HepG2 (cell line): ENCODE data around the gene FYB1. TPM values are rescaled to one million over a fixed set of nuclear protein-coding genes. Genes with fewer than 3 reads are reported as not detected.

Source experiments
- ATAC-seq: fragments of 200-7000 bp; cut with Tn5 transposase; 3 replicates; pipeline ENCODE4 v1.9.1; 2020; ENCODE audit warnings: mild to moderate bottlenecking, moderate library complexity
- BruUV-seq: library from RNA; stranded (reverse); fragments of 400-500 nt; replicated peaks from 2 replicates; lab custom pipeline; 2021; lab: Mats Ljungman, UMichigan
- CTCF ChIA-PET: fragments of 300-600 bp; formaldehyde crosslinking; extraction: SDS; loops from one replicate; lab custom pipeline; 2021; ENCODE audit warnings: low total read pairs, inconsistent platforms, low intra/inter-chr PET ratio; lab: Yijun Ruan, JAX
- POLR2A ChIA-PET: fragments of 350-600 bp; sonication (Branson Sonifier 250); formaldehyde crosslinking; loops from one replicate; lab custom pipeline; 2020; ENCODE audit warnings: antibody characterized with exemption, inconsistent platforms; lab: Yijun Ruan, JAX
- DNase-seq: peaks from one replicate; pipeline ENCODE4 v3.0.0-alpha.2; 2015; ENCODE audit warnings: low spot score
- FAIRE-seq: peaks from 3 replicates; lab custom pipeline; 2011; peaks lifted over from hg19 to GRCh38; lab: Jason Lieb, UNC
- H2AFZ ChIP-seq: one replicate; pipeline ENCODE4 v1.6.1; 2011; ENCODE audit warnings: low read length, inconsistent platforms
- H3K27ac ChIP-seq: fragments of 300-600 bp; 3 replicates; pipeline ENCODE4 v1.8.0; 2011; ENCODE audit warnings: mixed run types, mild to moderate bottlenecking, mixed read lengths, low read length, inconsistent platforms; ENCODE audit not compliant: insufficient read depth; ENCODE audit errors: extremely low read length
- H3K27me3 ChIP-seq, 2 experiments: fragments of 200-600 bp in 1 of 2; 2 replicates in 1 of 2; 3 replicates in 1 of 2; pipeline versions ENCODE4 v1.6.0 to v1.8.0; 2011; ENCODE audit warnings: low read length in 2 of 2, mild to moderate bottlenecking in 2 of 2, moderate library complexity in 2 of 2, inconsistent platforms in 1 of 2; ENCODE audit not compliant: insufficient read depth in 2 of 2, control insufficient read depth in 1 of 2
- H3K36me3 ChIP-seq, 2 experiments: fragments of 200-600 bp in 1 of 2; replicated peaks in 1 of 2; 2 replicates in 1 of 2; 3 replicates in 1 of 2; pipeline versions ENCODE4 v1.5.1 to v1.8.0; 2011; ENCODE audit warnings: low read length in 2 of 2, inconsistent platforms in 1 of 2; ENCODE audit not compliant: insufficient read depth in 2 of 2, control insufficient read depth in 1 of 2
- H3K4me1 ChIP-seq: 2 replicates; pipeline ENCODE4 v1.5.1; 2012; ENCODE audit warnings: low read length, inconsistent platforms; ENCODE audit not compliant: insufficient read depth
- H3K4me2 ChIP-seq: 2 replicates; pipeline ENCODE4 v1.6.0; 2011; ENCODE audit warnings: low read depth, low read length, inconsistent platforms
- H3K4me3 ChIP-seq, 3 experiments: fragments of 200-600 bp in 1 of 3; sonication (generic), shearing (Covaris generic) in 1 of 3; replicated peaks in 1 of 3; 2 replicates each; pipeline ENCODE4 v1.5.1; 2011 to 2016; ENCODE audit warnings: low read length in 3 of 3, inconsistent platforms in 2 of 3, low read depth in 2 of 3, mild to moderate bottlenecking in 2 of 3, control low read depth in 1 of 3, mixed read lengths in 1 of 3; ENCODE audit not compliant: insufficient read depth in 1 of 3
- H3K79me2 ChIP-seq: one replicate; pipeline ENCODE4 v1.6.1; 2011; ENCODE audit warnings: low read length, inconsistent platforms; ENCODE audit not compliant: insufficient read depth
- H3K9ac ChIP-seq: 2 replicates; pipeline ENCODE4 v1.6.0; 2011; ENCODE audit warnings: mild to moderate bottlenecking, low read depth, low read length, inconsistent platforms; ENCODE audit not compliant: insufficient read depth
- H3K9me3 ChIP-seq: 2 replicates; pipeline ENCODE4 v1.5.1; 2012; ENCODE audit warnings: mild to moderate bottlenecking, low read length
- H4K20me1 ChIP-seq: 2 replicates; pipeline ENCODE4 v1.6.0; 2011; ENCODE audit warnings: inconsistent platforms, mild to moderate bottlenecking, low read length, moderate library complexity; ENCODE audit not compliant: insufficient read depth
- MIXL1 ChIP-seq: IDR thresholded peaks from 2 replicates; pipeline ENCODE4 v1.6.1; 2016
- POLR2AphosphoS5 ChIP-seq: IDR thresholded peaks from 2 replicates; pipeline ENCODE4 v1.6.1; 2012; ENCODE audit warnings: low read depth, low read length
- USF2 ChIP-seq, 2 experiments: sonication (generic) in 1 of 2; formaldehyde crosslinking in 1 of 2; IDR thresholded peaks; 2 replicates each; pipeline versions ENCODE4 v1.5.1 to v1.6.1; 2011 to 2020; ENCODE audit warnings: borderline replicate concordance in 1 of 2, low read depth in 1 of 2, low read length in 1 of 2, mild to moderate bottlenecking in 1 of 2, missing genetic modification reagents in 1 of 2, moderate library complexity in 1 of 2
- ZNF235 ChIP-seq: sonication (generic); formaldehyde crosslinking; IDR thresholded peaks from 2 replicates; pipeline ENCODE4 v1.8.1; 2023; ENCODE audit warnings: mild to moderate bottlenecking, missing genetic modification reagents, borderline replicate concordance
- ZNF780A ChIP-seq: sonication (generic); formaldehyde crosslinking; IDR thresholded peaks from 2 replicates; pipeline ENCODE4 v1.8.0; 2022; ENCODE audit warnings: mild to moderate bottlenecking, missing genetic modification reagents, moderate library complexity
- WGBS: methylation state at CpG from one replicate; pipeline ENCODE4 v1.1.6; 2017; ENCODE audit warnings: low lambda C conversion rate; 5-methylcytosine and 5-hydroxymethylcytosine counted together
- in situ Hi-C: cut with HindIII; loops from 2 replicates; pipeline ENCODE4 v1.10.0; 2017; ENCODE audit warnings: low pct_unique_long_range_greater_than_20kb; ENCODE audit not compliant: extremely low pct_ligation_motif_present
- intact Hi-C: fragments of 100-400 bp; cut with micrococcal nuclease; formaldehyde crosslinking; loops from one replicate; pipeline ENCODE4 v1.10.0; 2022; ENCODE audit not compliant: unreplicated experiment
- polyA plus RNA-seq, 8 experiments: library from polyadenylated mRNA; depleted of rRNA in 3 of 8; stranded (reverse) in 7 of 8; unstranded in 1 of 8; fragments of >200 nt; fragmentation: Illumina TruSeq in 4 of 8; extraction: Trizol in 4 of 8; gene quantifications; 2 replicates each; pipeline versions ENCODE4 v1.2.1 to v1.2.3, GENCODE V29; 2011 to 2016; ENCODE audit warnings: low read depth in 4 of 8, missing spikeins in 1 of 8, mixed read lengths in 1 of 8; ENCODE audit not compliant: insufficient read depth in 1 of 8
- total RNA-seq, 5 experiments: library from RNA; depleted of rRNA; stranded (reverse); fragments of >200 nt; fragmentation: Illumina TruSeq; extraction: Trizol; gene quantifications; 2 replicates each; pipeline ENCODE4 v1.2.3, GENCODE V29; 2016; ENCODE audit warnings: low read depth in 1 of 5

The FYB1 gene
- total and polyA plus RNA-seq, 2 of the 13 experiments (the other 11 are each of a cell fraction or from before 2014, with no cell fraction given), result 0.03 TPM; not detected in 1

- TF ChIP-seq USF2 (IDR thresholded peaks at IDR 0.05; ENCODE audit: low read depth, low read length) (no peak), USF2 (CRISPR knock-in tag; IDR thresholded peaks at IDR 0.05; ENCODE audit: borderline replicate concordance) (no peak), MIXL1 (CRISPR knock-in tag) (no peak), POLR2AphosphoS5 (no peak)
Observed at GRCh38 chr5:39203951-39204350, 15.4 kb downstream of the FYB1 start (continued).

GRCh38 chr5:39203275-39203922 lies 16.0 kb downstream of the FYB1 start:
- CTCF ChIA-PET, result no interaction called here
- no peaks in the 10 kb centered on the region for H3K9me3 ChIP-seq
- no peak for ATAC-seq

More at GRCh38 chr5:39203275-39203922, 16.0 kb downstream of the FYB1 start:
- no TSS peak for BruUV-seq
- intact Hi-C loops, result no loop called here
- Histone ChIP-seq H3K4me1 (peaks cover 2% of the 10 kb centered on the region), H3K79me2 (no peaks in the 10 kb centered on the region), H3K27ac (no peak overlapping the region), H3K4me3 (no peak overlapping the region), H3K27me3 (no peaks in the 10 kb centered on the region; a peak in 1 of 5 replicates), H3K36me3 (no peaks in the 10 kb centered on the region), H3K4me2 (no peak overlapping the region), H4K20me1 (no peaks in the 10 kb centered on the region), H2AFZ (no peak overlapping the region), H3K9ac (no peak overlapping the region)
- POLR2A ChIA-PET, result no interaction called here
- WGBS, result 4% methylated on average over 1 of the region's 1 CpG
- TF ChIP-seq ZNF780A (CRISPR knock-in tag) (no peak), ZNF235 (CRISPR knock-in tag) (no peak)
- in situ Hi-C loops, result loop anchor here (25.0 kb wide), 1 partner anchor 359 kb away; no protein-coding TSS in a partner anchor
- DNase-seq (no peak), FAIRE-seq (no peak)
